GM19193 (cell line): ENCODE measurements around the gene B4GALNT4.

ENCODE experiments used
- POLR2A ChIP-seq: IDR thresholded peaks from 4 replicates; pipeline ENCODE4 v1.6.1; 2011; ENCODE audit not compliant: insufficient read depth, insufficient read length; ENCODE audit errors: extremely low read depth

Gene B4GALNT4

GRCh38 chr11:334264-334994 lies 34.9 kb upstream of the B4GALNT4 start:
- TF ChIP-seq POLR2A, result no peak

DNA sequence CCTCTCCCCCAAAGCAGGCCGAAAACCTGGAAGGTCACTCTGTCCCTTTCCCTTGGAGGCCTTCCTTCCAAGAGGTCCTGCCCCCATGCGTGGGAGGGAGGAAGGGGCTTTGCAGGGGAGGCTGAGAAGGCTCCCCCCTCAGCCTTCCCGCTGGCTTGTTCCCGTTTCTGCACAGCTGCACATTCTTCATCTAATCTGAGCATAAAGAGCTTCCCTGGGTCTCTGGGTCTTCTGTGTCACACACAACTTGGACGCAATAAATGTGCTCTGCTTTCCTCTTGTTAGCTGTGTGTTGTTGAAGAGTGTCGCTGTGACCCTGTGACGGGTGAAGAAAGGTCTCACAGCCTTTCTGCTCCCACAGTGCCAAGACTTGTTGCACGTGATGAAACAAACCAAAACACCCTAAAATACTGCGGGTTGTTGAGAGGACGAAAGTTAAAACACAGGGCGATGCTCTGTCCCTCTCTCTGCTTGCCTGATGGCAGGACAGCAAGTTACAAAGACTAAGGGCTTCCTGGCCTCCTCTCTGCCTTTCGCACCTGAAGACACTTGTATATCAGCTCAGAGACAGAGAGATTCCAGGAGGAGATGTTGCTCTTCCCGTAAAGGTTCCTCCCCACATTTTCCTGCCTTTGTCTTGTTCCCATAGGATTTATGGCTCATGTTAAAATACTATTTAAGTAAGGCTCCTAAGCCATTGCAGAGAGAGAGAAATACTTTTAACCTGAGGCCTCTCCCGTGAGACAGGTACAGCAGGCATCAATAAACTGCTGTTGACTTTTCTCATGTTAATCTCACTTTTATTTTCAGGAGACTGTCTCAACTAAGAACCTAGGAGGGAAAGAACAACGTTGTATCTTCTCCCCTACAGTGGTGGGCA lies 33.3 kb upstream of the B4GALNT4 start:
- no peak for TF ChIP-seq POLR2A

- no peak for TF ChIP-seq POLR2A
These were observed 32.6 kb upstream of the B4GALNT4 start for GRCh38 chr11:336659-337198.

- no peak for TF ChIP-seq POLR2A
These were observed 31.6 kb upstream of the B4GALNT4 start for GRCh38 chr11:337711-338110.

DNA sequence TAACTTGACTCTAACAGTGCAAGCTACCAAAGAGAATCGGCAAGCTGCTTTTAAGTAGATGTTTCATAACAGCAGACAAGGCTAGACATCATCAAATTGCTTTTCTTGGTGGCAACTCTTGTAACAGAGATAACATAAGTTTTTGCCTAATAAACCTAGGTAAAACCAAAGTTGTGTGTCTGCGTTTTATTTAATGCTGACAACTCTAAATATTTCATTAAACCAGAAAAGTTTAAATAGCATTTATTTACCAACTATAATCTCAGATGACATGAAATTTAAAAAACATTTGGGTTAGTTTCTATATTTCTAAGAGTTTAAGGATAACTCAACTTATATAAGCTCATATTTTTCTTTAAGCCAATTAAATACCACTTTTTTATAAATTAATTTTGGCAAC lies 29.3 kb upstream of the B4GALNT4 start:
- TF ChIP-seq POLR2A, result no peak

DNA sequence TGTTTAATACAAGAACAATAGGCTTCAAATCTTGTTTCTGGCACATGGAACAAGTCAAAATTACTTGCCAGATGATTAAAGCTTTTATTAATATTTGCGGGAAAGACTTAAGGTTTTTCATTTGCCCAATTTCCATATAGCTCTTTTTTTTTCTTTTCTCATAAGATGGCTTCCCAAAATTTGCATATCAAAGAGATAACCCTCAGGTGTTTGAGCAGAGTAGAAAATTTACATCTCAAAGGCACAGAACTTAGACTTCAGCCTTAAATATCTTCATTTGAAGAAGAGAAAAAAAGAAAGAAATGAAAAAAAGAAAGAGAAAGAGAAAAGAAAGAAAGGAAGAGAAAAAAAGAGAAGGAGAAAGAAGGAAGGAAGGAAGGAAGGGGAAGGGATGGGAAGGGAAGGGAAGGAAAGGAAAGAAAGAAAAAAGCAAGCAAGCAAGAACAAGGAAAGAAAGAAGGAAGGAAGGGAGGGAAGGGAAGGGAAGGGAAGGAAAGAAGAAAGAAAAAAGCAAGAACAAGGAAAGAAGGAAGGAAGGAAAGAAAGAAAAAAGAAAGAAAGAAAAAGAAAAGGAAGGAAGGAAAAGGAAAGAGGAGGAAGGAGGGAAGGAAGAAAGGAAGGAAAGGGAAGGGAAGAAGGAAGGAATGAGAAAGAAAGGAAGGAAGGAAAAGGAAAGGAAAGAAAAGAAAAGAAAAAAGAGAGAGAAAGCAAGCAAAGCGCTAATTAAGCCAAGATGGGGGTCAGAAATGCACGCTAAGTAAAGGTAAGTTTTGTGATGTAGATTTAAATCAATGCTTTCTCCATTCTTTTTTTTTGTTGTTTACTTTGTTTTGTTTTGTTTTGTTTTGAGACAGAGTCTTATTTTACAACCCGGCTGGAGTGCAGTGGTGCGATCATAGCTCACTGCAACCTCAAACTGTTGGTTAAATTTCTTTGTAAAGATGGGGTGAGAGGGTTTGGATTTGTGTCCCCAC lies 28.5 kb upstream of the B4GALNT4 start:
- no peak for TF ChIP-seq POLR2A

DNA sequence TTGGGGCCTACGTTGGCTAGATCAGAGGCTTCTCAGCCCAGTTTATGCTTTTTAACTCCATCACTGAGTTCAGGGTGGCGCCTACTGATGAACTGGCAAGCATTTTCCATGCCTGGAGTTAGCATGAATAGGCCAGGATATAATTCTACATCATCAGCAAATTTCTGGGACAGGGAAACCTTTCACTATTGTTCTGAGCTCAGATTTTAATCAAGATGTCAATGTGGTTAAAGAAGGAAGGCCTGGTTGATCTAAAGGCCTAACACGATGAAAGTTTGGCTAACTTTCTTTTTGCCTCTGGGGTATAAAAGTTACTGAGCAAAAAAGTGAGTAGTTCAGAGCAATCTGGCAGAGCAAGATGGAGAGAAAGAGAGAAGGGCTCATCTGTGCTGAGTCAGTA lies 27.0 kb upstream of the B4GALNT4 start:
- TF ChIP-seq POLR2A, result no peak

DNA sequence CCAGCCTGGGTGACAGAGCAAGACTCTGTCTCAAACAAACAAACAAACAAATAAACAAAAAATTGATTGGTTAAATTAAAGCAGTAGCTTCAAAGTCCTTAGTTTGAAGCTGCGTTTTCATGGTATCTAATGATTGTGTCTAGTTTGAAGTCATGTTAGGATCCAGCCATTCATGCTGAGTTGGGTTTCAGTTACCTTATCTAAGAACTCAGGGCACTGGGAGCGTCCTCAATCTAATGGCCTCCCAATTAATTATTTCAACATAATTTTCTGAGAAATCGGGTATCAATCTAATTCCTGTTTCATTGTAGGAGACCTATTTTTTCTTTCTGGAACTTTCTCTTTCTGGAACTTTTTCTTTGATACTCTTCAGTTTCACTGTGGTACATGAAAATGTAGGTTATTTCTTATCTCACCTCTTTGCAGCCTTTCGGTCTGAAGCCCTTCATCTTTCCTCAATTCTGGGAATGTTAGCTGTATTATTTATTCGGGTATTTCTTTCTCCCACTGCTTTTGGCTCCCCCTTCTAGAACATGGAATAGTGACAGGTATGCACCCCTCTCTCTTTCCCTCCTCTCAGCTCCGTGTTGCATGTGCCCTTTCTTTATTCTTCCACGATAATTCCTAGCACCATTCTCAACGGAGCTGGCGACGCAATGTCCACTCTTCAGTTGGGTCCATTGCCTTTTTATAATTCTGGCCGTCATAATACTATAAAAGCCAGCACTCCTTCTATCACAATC lies 24.3 kb upstream of the B4GALNT4 start:
- no peak for TF ChIP-seq POLR2A

DNA sequence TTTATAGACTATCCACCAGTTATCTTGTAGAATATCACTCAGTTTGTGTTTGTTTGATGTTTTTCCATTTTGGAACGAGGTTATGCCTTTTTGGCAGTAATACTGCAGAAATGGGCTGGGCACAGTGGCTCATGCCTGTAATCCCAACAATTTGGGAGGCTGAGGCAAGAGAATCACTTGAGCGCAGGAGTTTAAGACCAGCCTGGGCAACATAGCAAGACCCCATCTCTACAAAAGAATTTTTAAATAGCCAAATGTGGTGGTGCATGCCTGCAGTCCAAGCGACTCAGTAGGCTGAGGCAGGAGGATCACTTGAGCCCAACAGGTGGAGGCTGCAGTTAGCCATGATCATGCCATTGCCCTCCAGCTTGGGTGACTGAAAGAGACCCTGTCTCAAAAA lies 22.8 kb upstream of the B4GALNT4 start:
- no peak for TF ChIP-seq POLR2A

GRCh38 chr11:350723-351255 lies 18.5 kb upstream of the B4GALNT4 start:
- TF ChIP-seq POLR2A, result peak; percentile 23

DNA sequence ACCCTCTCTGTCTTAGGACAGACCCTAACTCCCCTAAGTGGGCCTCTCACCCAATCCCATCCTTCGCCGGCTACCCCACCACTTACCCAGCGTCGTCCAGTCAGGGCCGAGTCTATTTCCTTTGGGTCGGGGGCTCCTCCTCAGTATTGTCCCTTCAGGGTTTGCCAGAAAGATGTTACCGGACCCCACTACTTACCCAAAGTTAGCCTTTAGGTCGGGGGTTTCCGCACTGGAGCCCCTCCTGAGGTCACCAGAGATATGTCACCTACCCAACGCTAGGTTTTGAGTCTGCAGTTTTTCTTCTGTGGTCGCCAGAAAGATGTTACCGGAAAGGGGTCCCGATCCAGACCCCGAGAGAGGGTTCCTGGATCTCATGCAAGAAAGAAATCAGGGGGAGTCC lies 17.9 kb upstream of the B4GALNT4 start:
- TF ChIP-seq POLR2A, result no peak

GRCh38 chr11:352456-353031 lies 16.8 kb upstream of the B4GALNT4 start:
- no peak for TF ChIP-seq POLR2A

- TF ChIP-seq POLR2A, result no peak
These were observed 16.0 kb upstream of the B4GALNT4 start for GRCh38 chr11:353179-353873.
